AG10803 (cell line): ENCODE measurements around the gene ZCWPW2.

Experiments
- DNase-seq: peaks from one replicate; pipeline ENCODE4 v3.0.0; 2010; ENCODE audit warnings: low read depth
- H3K4me3 ChIP-seq: 2 replicates; pipeline ENCODE4 v1.5.1; 2011; ENCODE audit warnings: mild to moderate bottlenecking, low read length, control low read depth
- TF ChIP-seq, protein P1 (sequence below): conservative IDR thresholded peaks from 2 replicates; pipeline ENCODE4 v1.5.1; 2011; ENCODE audit warnings: mild to moderate bottlenecking, low read length, control low read depth, inconsistent platforms

The ZCWPW2 gene

DNA sequence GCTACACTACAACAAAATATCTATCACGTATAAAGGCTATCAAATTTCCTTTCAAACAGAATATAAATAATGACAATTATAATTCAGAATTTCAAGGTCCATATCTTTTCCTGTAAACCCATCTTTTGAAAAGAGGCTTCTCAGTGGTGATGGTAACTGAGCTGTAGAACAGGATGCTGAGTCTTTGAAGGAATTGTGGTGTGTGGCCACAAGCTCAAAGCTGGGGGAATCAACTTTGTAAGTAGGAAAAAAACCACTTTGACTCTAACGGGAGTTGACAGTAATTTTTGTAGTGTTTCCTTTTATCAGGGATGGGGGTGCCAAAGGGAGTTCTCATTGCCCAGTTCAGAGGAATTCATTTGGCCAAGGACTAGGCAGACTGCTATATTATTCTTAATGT lies 13.3 kb upstream of the ZCWPW2 start:
- DNase-seq: no peak
- TF ChIP-seq, protein P1, sequence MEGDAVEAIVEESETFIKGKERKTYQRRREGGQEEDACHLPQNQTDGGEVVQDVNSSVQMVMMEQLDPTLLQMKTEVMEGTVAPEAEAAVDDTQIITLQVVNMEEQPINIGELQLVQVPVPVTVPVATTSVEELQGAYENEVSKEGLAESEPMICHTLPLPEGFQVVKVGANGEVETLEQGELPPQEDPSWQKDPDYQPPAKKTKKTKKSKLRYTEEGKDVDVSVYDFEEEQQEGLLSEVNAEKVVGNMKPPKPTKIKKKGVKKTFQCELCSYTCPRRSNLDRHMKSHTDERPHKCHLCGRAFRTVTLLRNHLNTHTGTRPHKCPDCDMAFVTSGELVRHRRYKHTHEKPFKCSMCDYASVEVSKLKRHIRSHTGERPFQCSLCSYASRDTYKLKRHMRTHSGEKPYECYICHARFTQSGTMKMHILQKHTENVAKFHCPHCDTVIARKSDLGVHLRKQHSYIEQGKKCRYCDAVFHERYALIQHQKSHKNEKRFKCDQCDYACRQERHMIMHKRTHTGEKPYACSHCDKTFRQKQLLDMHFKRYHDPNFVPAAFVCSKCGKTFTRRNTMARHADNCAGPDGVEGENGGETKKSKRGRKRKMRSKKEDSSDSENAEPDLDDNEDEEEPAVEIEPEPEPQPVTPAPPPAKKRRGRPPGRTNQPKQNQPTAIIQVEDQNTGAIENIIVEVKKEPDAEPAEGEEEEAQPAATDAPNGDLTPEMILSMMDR: no peak
- no peak overlapping the region for H3K4me3 ChIP-seq

GRCh38 chr3:28337230-28337629 lies 11.3 kb upstream of the ZCWPW2 start:
- TF ChIP-seq, protein P1: no peak
- no peak for DNase-seq
- no peak overlapping the region for H3K4me3 ChIP-seq

- no peak for DNase-seq
- TF ChIP-seq, protein P1: no peak
- no peak overlapping the region for H3K4me3 ChIP-seq
Measured at GRCh38 chr3:28343144-28343543, 5.4 kb upstream of the ZCWPW2 start.

- no peak overlapping the region for H3K4me3 ChIP-seq
- TF ChIP-seq, protein P1: no peak
Measured at GRCh38 chr3:28345690-28346089, 2.8 kb upstream of the ZCWPW2 start.

DNA sequence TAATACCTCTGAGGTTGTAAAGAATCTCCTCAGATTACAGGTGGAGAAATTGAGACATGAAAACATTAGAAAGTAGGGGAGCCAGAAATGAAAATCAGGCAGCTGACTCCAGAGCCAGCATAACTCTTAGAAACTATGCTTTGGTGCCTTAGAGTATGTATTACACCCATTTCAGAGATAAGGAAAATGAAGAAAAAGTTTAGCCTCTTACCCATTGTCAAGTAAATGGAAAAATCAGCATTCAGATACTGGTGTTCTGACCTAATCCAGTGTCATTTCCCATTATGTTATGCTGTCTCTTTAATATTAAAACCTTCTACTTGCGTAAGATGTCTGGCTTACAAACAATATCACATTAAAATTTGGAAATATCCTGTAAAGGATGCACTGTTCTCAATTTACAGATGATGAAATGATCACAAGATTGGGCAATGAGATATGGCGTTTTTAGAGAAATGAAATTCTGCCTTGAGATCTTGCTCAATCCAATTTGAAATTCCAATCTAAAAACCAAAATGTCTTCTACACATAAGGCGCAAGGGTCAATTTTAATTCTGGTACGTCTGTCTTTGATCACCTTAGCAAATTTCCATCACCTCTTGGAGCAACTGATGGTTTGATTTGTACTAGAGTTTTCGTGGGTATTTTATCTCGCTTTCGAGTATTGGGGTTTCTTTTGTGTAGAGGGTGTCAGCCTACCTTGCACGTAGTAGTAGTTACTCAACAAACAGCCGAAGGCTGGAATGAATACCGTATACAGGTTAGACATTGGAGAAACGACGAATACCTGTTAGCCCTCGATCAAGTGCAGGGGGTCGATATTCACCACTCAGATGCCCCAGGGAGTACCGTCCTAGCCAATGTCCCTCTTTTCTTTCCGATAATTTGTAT lies 902 bp upstream of the ZCWPW2 start:
- TF ChIP-seq, protein P1: no peak
- H3K4me3 ChIP-seq: peak overlapping the region; percentile 87
- peak; percentile 90 for DNase-seq

More at GRCh38 chr3:28345690-28346089, 2.8 kb upstream of the ZCWPW2 start:
- no peak for DNase-seq

GRCh38 chr3:28348265-28348628 lies 274 bp upstream of the ZCWPW2 start:
- TF ChIP-seq, protein P1: no peak
- peak; percentile 97 for DNase-seq
- peak overlapping the region; percentile 87 for H3K4me3 ChIP-seq

- TF ChIP-seq, protein P1: no peak
- H3K4me3 ChIP-seq: peak overlapping the region; percentile 87
- no peak for DNase-seq
Measured at GRCh38 chr3:28349469-28350000, 1.0 kb downstream of the ZCWPW2 start.
